Posterior vena cava (tissue), 2 donors: ENCODE measurements around the gene MDFI. TPM values are rescaled to one million over a fixed set of nuclear protein-coding genes. Genes with fewer than 3 reads are reported as not detected.

Source experiments
- DNase-seq: peaks from one replicate; pipeline ENCODE4 v3.0.0-alpha.2; 2020; ENCODE audit warnings: low spot score
- intact Hi-C, 2 donors: fragments of 100-400 bp; cut with DNase I; formaldehyde crosslinking; loops; one replicate each; pipeline versions ENCODE4 v1.14.1 to v1.14.2; 2022 to 2023
- total RNA-seq, 2 donors: library from RNA; stranded (reverse); fragmentation: NEBNext Ultra II Directional; extraction: Animal tissue kit (Norgen Biotek cat#: 25700); gene quantifications; one replicate each; pipeline ENCODE4 v1.2.1, GENCODE V29; 2021
- donor health status: DM: yes; HTN: yes; CAD: no.
- donor health status: DM: yes; HTN: yes; CAD: no.

Gene MDFI
- total RNA-seq, 2 donors from 2014 or later = 5.4 to 6.5 TPM

GRCh38 chr6:41642960-41643898 lies 5.0 kb downstream of the MDFI start:
- intact Hi-C loops = no loop called here
- DNase-seq = peak; percentile 47

DNA sequence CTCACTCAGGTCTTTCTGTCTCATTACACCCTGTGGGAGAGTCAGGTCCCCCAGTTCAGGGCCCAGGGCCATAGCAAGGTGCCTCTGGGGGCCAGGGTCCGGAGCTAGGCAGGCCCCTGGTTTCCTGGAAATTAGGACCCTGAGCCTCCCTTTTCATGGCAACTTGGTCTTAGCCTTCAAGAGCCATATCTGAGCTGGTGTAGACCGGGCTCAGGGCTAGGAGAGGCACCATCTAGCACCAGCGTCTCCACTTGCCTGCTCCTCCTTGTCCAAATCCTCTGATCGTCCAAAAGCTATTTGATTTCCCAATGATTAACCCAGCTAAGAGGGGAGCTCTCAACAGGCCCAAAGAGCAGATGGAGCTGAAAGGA lies 5.6 kb downstream of the MDFI start:
- intact Hi-C loops = no loop called here
- peak; percentile 58 for DNase-seq

- intact Hi-C loops = no loop called here
- DNase-seq = peak; percentile 74
Observed at GRCh38 chr6:41644297-41644879, 6.1 kb downstream of the MDFI start.

DNA sequence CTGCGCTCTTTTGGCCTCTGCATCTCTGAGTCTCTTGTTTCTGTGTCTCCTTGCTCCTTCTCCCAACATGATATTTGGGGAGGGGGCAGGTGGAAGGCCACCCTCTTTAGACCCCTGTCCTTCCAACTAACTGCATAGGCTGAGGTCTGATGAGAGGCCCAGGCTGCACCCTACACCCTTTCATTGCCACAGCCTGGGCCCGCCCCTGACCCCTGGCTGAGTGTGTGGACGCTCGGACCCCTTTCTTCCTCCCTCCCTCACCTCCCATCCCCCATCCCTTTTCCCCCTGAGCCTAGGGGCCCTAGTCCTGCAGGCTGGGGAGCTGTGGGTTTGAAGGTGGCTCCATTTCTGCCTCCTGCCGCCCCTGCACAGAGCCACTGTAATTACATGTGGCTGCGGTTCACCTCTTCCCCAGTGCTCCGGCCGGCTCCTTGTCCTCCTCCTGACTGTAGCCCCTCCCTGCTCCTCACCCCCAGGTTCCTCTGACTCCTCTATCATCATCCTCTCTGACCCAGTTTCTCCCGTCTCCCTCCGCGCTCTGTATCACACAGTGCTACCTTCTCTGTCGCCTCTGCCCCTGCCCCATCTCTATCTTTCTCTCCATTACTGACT lies 6.8 kb downstream of the MDFI start:
- DNase-seq = peak; percentile 43
- intact Hi-C loops = no loop called here

DNA sequence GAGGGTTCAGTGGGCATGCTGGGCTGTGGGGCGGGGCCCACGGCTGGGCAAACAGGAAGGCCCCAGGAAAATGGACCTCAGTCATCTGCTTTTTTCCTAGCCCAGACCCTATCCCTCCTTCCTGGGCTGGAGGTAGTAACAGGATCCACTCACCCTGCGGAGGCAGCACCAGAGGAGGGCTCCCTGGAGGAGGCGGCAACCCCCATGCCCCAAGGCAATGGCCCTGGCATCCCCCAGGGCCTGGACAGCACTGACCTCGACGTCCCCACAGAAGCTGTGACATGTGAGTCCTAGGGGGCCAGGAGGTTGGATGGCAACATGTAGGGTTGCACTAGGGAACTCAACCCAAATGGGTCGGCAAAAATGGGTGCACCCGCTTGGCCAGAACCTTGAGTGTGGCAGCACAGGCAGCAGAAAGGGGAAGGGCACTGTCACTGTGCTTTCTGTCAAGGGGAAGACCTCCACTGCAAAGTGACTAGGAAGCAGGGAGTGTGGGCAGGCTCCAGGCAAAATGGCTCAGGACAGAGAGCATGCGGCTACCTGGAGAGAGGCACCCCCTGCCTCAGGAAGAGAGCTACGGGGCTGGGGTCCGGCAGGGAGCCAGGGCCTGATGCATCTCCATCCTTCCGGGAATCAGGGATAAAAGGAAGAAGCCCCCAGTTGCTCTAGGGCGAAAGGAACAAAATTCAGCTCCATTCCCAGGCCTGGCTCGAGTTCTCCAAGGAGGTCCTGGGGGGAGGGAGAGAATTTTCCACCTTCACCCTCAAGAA lies 7.9 kb downstream of the MDFI start:
- intact Hi-C loops = no loop called here
- DNase-seq = peak; percentile 42

- intact Hi-C loops = no loop called here
- DNase-seq = peak; percentile 67
Observed at GRCh38 chr6:41647061-41647511, 8.8 kb downstream of the MDFI start.

GRCh38 chr6:41648070-41648585 lies 9.9 kb downstream of the MDFI start:
- DNase-seq = peak; percentile 36
- intact Hi-C loops = no loop called here

- intact Hi-C loops = no loop called here
- peak; percentile 45 for DNase-seq
Observed at GRCh38 chr6:41648921-41649320, 10.7 kb downstream of the MDFI start.

GRCh38 chr6:41649596-41649995 lies 11.3 kb downstream of the MDFI start:
- DNase-seq = peak; percentile 44
- intact Hi-C loops = no loop called here

DNA sequence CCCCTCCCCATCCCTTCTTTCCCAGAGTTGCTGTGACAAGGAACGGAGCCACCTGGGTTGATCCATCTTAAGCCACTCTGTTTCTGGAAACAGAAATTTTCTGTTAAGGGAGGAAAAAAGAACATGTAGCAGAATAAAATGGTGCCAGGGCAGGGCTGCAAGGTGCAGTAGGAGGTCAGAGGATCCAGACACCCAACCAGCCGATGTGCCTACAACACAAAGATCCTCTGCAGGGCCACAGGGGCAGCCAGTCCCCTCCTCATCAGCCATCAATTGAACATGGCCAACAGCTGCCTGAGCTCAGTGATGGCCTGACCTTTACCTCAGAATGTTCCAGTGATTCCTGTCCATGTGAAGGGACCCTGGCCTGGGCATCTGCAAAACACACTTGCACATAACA lies 11.9 kb downstream of the MDFI start:
- peak; percentile 37 for DNase-seq
- intact Hi-C loops = no loop called here

DNA sequence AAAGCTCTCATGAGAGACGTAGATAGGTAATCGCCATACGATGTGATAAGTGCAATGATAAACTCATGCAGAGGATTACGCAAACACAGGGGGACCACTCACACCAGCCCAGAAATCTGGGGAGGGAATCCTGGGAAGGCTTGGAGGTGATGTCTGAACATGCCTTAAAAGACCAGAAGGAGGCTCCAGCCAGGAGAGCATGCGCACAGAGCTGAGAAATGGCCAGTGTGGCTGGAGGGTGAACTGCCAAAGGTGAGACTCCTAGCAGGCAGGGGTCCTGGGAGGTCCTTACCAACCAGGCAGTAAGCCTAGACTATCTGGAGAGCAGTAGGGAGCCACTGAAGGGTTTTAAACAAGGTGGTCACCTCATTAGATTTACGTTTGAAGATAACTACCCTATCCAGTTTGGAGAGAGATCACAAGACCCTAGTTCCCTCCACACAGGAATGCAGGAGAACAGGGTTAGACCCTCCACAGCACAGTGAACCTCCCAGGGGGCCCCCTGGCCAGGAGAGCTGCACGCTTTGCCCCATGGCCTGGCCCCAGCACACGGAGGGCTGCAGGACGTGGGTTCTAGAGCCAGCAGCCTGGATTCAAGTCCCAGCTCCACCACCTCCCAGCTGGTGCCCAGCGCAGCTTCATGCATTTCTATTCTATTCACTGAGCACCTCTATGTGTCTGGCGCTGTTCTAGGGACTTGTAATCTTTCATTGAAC lies 13.1 kb downstream of the MDFI start:
- peak; percentile 48 for DNase-seq
- intact Hi-C loops = no loop called here

- intact Hi-C loops = no loop called here
- DNase-seq = peak; percentile 68
Observed at GRCh38 chr6:41651962-41652657, 13.8 kb downstream of the MDFI start.

GRCh38 chr6:41652866-41653652 lies 14.8 kb downstream of the MDFI start:
- intact Hi-C loops = no loop called here
- peak; percentile 68 for DNase-seq

- intact Hi-C loops = no loop called here
- DNase-seq = peak; percentile 58
Observed at GRCh38 chr6:41653691-41654090, 15.4 kb downstream of the MDFI start.

- DNase-seq = peak; percentile 17
- intact Hi-C loops = no loop called here
Observed at GRCh38 chr6:41654151-41654697, 16.0 kb downstream of the MDFI start.

GRCh38 chr6:41654698-41655151 lies 16.5 kb downstream of the MDFI start:
- intact Hi-C loops = no loop called here
- DNase-seq = peak; percentile 53

- no peak for DNase-seq
- intact Hi-C loops = no loop called here
Observed at GRCh38 chr6:41655176-41655575, 16.9 kb downstream of the MDFI start.
